GM12891 (cell line): Measurements from ENCODE around the gene BRCA1. TPM values are rescaled to one million over a fixed set of nuclear protein-coding genes. Genes with fewer than 3 reads are reported as not detected.
"Not testable (repeated sequence)": the region's sequence is repeated elsewhere in the genome, so short reads cannot be mapped to it uniquely, and the experiment has no call there.

Experiments
- DNase-seq: peaks from one replicate; pipeline ENCODE4 v3.0.0; 2011; ENCODE audit warnings: low spot score; ENCODE audit not compliant: insufficient read length
- FAIRE-seq: peaks from 2 replicates; lab custom pipeline; 2011; peaks lifted over from hg19 to GRCh38; lab: Jason Lieb, UNC
- PAX5 ChIP-seq: IDR thresholded peaks from 2 replicates; pipeline ENCODE4 v1.6.1; 2011; ENCODE audit warnings: low read length, moderate library complexity, mild to moderate bottlenecking; ENCODE audit not compliant: insufficient read depth, severe bottlenecking
- POLR2A ChIP-seq: IDR thresholded peaks from 2 replicates; pipeline ENCODE4 v1.6.1; 2011; ENCODE audit warnings: low read depth, low read length, control low read depth
- POLR2AphosphoS5 ChIP-seq: IDR thresholded peaks from 2 replicates; pipeline ENCODE4 v1.6.1; 2011; ENCODE audit warnings: low read depth, low read length, control low read depth
- POU2F2 ChIP-seq: IDR thresholded peaks from 2 replicates; pipeline ENCODE4 v1.6.1; 2011; ENCODE audit warnings: low read depth, mild to moderate bottlenecking, control low read depth, low read length, moderate library complexity
- SPI1 ChIP-seq: IDR thresholded peaks from 2 replicates; pipeline ENCODE4 v1.6.1; 2011; ENCODE audit warnings: low read depth, low read length, control low read depth
- TAF1 ChIP-seq: IDR thresholded peaks from 2 replicates; pipeline ENCODE4 v1.6.1; 2011; ENCODE audit warnings: low read depth, low read length, control low read depth
- polyA plus RNA-seq: library from polyadenylated mRNA; unstranded; fragments of >200 nt; gene quantifications from one replicate; pipeline ENCODE4 v1.2.1, GENCODE V29; 2012; ENCODE audit warnings: low read depth, missing spikeins, inconsistent platforms; ENCODE audit not compliant: missing spikeins

Gene BRCA1
- 19.3 TPM for polyA plus RNA-seq

- TF ChIP-seq SPI1 (no peak), POLR2A (peak; percentile 82; the same call in 1 of the 2 replicates), TAF1 (peak; percentile 90), POLR2AphosphoS5 (peak; percentile 93), POU2F2 (no peak; the same call in 1 of the 2 replicates)
- peak; percentile 94 for DNase-seq
- peak; percentile 86 for FAIRE-seq
Observed at GRCh38 chr17:43125133-43125966, at the start of gene BRCA1. Gene BRCA1, minus strand, starts transcription at chr17:43125364. Its CDS starts 1,268 bp downstream, at chr17:43124096.

GRCh38 chr17:43171586-43172487 lies 46.7 kb upstream of the BRCA1 start:
- DNase-seq (no peak), FAIRE-seq (peak; percentile 28)
- TF ChIP-seq SPI1, result peak; percentile 90
- TF ChIP-seq TAF1, result no peak
- no peak for TF ChIP-seq POLR2A
- no peak for TF ChIP-seq POLR2AphosphoS5
- no peak for TF ChIP-seq PAX5
- no peak for TF ChIP-seq POU2F2

GRCh38 chr17:43170766-43171585 lies 45.8 kb upstream of the BRCA1 start, which contains the start of gene NBR1:
Gene NBR1, plus strand, starts transcription at chr17:43171214. Its CDS starts 4,586 bp downstream, at chr17:43175800.
- FAIRE-seq, result peak; percentile 96
- peak; percentile 82 for TF ChIP-seq TAF1
- peak; percentile 35; the same call in 1 of the 2 replicates for TF ChIP-seq POU2F2
- peak; percentile 58 for TF ChIP-seq SPI1
- peak; percentile 71; the same call in 1 of the 2 replicates for TF ChIP-seq POLR2A
- peak; percentile 50 for TF ChIP-seq PAX5
- peak; percentile 75 for TF ChIP-seq POLR2AphosphoS5
- DNase-seq, result peak; percentile 72

- FAIRE-seq (peak; percentile 78), DNase-seq (peak; percentile 81)
- TF ChIP-seq POU2F2 (no peak), POLR2A (no peak), POLR2AphosphoS5 (peak; percentile 63; the same call in 1 of the 2 replicates), PAX5 (no peak), TAF1 (no peak), SPI1 (no peak)
Observed at GRCh38 chr17:43170140-43170765, 45.1 kb upstream of the BRCA1 start.

- TF ChIP-seq POLR2A (no peak), POLR2AphosphoS5 (no peak), TAF1 (no peak), SPI1 (no peak), PAX5 (no peak), POU2F2 (no peak)
Observed at GRCh38 chr17:43169561-43170139, 44.5 kb upstream of the BRCA1 start.

GRCh38 chr17:43165971-43166370 lies 40.8 kb upstream of the BRCA1 start:
- not testable (repeated sequence) for DNase-seq, FAIRE-seq

More at GRCh38 chr17:43169561-43170139, 44.5 kb upstream of the BRCA1 start:
- FAIRE-seq (peak; percentile 16), DNase-seq (no peak)

- not testable (repeated sequence) for DNase-seq, FAIRE-seq
Observed at GRCh38 chr17:43159957-43160356, 34.8 kb upstream of the BRCA1 start.

- DNase-seq, FAIRE-seq: not testable (repeated sequence)
Observed at GRCh38 chr17:43159232-43159631, 34.1 kb upstream of the BRCA1 start.

GRCh38 chr17:43155666-43156065 lies 30.5 kb upstream of the BRCA1 start:
- TF ChIP-seq TAF1 (no peak), POLR2A (no peak)
- no peak for FAIRE-seq
- no peak for DNase-seq

GRCh38 chr17:43153197-43153835 lies 28.2 kb upstream of the BRCA1 start:
- FAIRE-seq, DNase-seq: not testable (repeated sequence)
